GM19438 (cell line): ENCODE measurements around the gene WDR5.

Source experiments
- ATAC-seq: cut with Tn5 transposase; IDR thresholded peaks from one replicate; pipeline ENCODE4 v1.9.1; 2021; ENCODE audit warnings: low read depth; ENCODE audit not compliant: unreplicated experiment

Gene WDR5

DNA sequence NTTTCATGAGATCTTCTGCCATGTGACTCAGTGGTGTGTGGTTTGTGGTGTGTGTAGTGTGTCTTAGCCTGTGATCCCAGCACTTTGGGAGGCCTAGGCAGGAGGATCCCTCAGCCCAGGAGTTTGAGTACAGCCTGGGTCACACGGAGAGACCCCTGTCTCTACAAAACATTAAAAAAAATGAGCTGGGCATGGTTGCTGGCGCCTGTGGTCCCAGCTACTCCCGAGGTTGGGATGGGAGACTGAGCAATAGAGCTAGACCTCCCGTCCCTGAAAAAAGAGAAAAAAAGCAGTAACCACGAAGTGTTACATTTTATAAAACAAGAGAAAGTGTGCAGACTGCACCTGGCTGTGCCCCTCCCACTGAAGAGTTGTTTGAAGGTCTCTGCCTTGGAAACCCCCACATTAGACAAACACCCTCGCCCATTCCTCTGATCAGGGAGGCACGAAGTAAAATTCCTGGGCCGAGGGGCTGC, 49.7 kb downstream of the WDR5 start:
- no peak for ATAC-seq

DNA sequence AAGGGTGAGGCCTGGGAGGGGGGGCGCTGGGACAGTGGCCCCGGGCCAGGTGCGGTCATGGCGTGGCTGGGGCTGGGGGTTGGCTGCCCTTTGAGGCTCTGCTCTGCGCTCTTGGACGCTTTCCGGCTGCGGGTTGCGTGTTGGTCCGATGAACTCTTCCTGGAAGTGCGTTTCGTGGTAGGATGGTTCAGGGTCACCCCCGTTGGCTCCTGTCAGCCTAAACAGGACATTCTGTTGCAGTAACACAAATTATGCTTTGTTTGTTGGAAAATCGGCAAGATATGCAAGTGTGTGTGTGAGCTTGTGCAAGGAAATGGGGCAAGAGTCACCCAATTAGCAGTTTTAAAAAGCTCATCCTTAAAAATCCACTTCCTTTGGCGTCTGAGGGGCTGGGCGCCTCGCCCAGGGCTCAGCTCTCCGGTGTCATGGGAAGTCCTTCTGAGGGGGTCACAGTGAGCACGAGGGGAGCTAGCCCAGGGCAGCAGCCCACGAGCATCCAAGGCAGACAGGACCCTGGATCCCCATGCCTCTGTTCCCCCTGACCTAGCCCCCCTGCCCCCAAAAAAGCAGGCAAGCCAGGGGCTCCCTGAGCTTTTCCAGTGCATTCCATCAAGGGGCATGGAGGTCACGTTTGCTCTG, 50.7 kb downstream of the WDR5 start:
- no peak for ATAC-seq

DNA sequence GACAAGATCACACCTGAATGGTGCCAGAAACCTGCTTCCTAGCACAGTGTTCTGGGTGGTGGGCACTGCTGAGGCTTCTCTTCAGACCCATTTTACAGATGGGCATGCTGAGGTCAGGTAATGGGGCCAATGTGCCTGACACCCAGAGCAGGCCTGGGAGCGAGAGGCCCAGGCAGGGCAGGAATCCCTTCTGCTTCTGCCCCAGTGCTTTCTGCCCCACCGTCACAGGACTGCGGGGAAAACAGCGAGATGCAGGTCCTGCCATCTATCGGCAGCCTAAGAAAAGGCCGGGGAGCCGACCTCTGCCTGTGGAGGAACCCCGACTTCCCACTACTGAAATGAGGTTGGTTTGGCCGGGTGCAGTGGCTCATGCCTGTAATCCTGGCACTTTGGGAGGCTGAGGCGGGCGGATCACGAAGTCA, 51.2 kb downstream of the WDR5 start:
- no peak for ATAC-seq

DNA sequence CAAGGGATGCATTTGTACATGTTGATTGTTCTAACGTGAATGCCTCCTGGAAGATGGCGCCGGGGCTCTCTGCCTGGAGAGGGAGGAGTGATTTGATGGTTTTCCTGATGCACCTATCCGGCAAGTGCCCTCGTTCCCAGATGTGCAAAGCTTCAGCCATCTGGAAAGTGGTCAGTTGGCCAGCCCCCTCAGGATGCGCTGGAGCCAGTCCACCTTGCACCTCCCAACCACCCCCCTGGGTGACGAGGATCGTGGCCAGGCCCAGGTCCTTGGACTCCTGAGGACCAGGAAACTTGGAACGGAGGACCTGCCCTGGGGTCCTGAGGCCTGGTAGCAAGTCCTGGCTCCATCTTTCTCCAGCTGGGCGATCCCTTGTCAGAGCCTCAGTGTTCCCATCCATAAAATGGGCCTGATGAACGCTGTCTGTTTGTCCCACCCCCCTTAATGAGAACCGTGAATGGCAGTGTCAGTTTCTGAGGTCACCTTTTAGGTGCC, 52.1 kb downstream of the WDR5 start:
- no peak for ATAC-seq

DNA sequence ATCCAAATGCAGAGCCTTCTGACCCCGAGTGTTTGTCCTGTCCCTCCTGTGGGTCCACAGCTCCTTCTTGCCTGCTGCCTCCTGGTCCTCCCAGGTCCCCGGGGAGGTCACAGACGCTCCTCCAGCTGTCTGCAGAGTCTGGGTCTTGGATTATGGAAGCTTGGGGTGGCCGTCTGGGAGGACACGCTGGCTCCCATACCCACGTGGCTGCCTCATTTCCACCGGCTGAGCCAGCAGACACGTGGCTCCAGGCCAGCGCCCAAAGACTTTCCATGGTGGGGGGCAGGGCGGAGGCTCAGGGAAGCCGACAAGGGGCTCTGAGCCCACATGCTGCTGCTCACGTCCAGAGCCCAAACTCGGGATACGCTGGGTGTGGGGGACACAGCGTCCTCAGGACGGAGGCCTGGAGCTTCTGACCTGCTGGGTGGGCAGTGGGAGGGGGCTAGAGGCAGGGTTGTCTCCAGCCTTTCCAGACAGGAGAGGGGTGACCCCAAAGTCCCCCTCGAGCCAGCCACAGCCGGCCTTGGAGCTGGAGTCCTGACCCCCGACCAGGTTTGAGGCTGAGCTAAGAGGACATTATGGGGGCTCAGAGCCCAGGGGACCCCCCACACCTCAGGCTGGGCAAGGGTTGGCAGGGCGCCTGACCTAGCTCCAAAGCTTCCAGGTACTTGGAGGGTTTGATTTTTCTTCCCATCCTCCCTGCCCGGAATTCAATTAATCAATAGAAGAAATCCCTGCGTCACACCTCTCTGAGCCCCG, 52.7 kb downstream of the WDR5 start:
- no peak for ATAC-seq

DNA sequence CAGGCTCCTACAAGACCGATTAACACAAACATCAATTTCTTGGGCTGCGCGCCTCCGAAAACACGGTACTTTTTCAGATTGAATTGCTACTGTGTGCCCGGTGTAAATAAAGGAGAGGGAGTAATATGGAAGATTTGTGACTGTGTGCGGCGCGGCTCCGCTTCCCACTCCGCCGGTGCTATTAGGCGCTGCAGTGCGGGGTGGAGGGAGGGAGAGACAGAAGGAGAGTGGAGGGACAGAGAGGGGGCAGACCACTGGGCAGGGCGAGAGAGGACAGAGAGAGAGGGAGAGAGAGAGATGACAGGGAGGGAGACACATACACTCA, 53.2 kb downstream of the WDR5 start:
- ATAC-seq = no peak

DNA sequence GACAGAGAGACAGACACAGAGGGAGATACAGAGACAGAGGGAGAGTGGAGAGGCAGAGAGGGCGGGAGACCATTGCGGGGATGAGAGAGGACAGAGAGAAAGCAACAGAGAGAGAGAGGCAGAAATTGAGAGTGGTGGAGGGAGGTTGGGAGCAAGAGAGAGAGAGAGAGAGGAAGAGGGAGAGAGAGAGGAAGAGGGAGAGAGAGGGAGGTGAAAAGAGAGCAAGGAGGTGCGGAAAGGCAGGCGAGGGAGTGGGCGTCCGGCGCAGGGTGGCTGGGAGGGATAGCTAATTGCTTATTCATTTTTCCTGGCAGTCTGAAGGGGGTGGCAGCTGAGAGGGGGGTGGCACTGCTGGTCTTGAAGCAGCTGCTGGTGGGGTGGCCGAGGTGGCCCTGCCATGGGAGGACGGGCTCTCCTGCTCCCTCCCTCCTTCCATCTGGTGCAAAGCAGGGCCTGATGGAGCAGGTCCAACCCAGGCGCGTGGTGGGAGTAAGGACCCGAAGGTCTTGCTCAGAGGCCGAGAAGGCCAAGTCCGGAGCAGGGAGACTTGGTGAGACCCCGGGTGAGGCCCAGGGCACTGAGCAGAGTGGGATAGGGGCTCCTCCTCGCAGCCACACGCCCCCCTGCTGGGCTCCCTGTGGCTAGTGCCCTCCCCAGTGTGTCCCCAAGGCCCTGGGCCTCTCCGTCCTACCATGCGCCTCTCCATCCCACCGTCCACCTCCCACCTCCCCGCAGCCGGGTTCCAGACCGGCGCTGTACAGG, 53.8 kb downstream of the WDR5 start:
- no peak for ATAC-seq

DNA sequence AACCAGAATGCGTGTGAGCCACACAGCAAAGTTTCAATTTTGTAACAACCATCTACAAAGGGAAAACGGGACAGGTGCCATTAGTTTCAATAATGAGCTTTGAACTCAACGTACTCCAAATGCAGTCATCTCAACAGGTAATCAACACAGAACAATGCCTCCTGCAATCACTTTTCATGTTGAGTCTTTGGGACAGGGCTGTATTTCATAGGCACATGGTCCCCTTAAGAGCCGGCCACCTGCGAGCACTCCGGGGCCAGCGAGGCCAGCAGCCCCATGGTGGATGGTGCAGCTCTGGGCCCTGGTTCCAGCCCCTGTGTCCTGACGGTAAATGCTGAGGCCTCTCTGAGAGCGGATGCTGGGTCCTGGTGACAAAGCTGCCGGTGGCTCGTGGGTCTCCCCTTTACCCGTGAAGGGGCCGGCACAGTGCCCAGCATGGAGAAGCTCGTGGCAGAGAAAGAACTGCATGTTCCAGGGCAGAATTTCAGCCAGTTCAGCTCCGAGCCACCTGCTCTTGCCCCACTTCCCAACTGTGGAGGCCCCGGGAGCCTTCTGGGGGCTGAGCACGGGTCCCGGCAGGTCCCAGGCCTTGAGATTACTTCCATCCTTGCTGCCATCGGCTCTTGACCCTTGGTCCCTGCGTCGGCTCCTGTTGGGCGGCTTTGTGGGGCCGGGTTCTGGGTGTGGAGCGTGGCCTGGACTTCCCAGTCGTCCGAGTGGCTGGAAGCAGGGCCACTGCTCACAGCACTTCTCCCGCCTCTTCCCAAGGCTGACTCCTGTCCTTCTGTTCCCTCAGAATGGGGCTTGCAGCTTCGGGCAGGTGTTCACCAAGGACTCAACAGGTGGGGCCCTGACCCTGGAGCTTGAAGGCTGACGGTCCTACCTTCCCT, 54.6 kb downstream of the WDR5 start:
- no peak for ATAC-seq

DNA sequence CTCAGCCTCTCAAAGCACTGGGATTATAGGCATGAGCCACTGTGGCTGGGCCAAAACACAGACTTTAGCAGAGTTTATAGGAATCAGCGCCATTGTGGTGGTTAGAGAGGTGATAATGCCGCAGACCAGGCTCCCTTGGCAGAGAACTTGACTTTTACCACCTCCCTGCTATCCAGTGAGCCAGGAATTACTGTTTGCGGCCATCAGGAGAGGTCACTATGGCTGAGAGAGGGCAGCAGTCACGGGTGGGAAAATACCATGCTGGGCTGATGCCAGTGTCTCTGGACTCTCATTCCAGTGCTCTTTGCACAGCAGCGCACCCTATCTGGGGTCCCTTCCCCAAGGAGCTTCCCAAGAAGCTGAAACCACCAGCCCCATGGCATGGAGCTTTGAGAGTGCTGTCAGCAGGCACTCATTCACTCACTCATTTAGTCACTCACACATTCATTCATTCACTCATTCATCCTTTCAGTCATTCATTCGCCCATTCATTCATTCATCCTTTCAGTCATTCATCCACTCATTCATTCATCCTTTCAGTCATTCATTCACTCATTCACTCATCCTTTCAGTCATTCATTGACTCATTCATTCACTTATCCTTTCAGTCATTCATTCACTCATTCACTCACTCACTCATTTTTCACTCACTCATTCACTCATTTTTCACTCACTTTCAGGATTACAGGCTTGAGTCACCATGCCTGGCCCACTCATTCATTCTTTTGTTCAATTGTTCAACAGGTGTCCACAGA, 55.8 kb downstream of the WDR5 start:
- ATAC-seq = no peak

DNA sequence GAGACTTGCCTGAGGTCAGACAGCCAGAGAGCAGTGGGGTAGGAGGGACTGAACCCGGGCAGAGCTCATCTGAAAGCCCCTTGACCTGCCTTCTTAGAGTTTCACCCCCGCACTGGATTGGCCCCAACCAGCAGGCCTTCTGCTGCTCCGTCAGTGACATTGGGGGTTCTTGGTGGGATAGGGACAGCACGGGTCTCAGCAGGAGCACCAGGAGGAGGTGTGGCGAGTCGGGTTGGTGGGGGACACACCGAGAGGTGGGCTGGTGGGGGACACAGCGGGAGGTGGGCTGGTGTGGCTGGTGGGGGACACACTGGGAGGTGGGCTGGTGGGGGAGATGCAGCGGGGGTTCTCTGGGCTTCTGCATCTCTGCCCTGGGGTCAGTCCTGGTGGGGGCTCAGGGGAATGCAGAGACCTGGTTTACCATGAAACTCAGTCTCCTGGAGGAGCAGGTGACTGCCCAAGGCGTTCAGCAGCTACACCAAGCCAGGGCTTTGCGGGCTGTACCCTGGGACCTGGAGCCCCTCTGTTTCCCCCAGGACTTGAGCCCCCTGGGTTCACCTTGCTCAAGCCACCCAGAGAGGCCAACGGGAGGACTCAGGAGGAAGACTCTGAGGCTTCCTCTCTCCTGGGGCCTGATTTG, 56.5 kb downstream of the WDR5 start:
- no peak for ATAC-seq

DNA sequence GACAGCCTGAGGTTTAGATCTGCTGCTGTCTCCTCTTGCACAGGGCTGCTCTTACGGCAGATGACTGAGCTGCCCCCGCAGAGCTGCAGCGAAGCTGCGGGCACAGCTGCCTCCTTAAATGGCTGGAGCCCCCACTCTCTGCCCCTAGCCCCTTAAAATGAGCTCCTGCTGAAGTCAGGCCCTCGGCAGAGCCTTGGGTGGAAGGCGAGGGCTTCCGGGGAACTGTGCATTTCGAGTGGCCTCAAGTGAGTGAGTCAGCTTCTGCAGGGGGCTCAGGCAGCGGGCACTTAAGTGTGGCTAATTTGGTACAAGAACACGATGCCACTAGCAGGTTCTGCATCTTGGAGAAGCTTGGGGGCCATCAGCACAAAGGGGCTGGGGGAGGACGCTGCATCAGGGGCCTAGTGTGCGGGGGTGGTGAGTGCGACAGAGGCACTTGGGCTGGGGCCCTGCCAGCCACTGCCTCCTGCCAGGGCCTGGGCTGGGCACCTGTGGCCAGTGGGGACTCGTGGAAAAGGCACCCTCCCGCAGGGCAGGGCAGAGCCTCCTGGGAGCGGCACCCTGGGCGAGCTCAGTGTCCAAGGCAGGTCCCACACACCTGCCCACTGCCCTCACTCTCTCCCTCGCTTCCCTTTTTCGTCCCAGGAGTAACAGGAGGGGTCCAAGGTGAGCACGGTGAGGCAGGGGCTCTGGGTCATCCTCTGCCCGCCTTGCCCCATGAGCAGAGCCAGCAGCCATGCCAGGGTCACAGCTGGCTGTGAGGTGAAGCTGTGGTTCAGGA, 57.3 kb downstream of the WDR5 start:
- ATAC-seq = no peak

DNA sequence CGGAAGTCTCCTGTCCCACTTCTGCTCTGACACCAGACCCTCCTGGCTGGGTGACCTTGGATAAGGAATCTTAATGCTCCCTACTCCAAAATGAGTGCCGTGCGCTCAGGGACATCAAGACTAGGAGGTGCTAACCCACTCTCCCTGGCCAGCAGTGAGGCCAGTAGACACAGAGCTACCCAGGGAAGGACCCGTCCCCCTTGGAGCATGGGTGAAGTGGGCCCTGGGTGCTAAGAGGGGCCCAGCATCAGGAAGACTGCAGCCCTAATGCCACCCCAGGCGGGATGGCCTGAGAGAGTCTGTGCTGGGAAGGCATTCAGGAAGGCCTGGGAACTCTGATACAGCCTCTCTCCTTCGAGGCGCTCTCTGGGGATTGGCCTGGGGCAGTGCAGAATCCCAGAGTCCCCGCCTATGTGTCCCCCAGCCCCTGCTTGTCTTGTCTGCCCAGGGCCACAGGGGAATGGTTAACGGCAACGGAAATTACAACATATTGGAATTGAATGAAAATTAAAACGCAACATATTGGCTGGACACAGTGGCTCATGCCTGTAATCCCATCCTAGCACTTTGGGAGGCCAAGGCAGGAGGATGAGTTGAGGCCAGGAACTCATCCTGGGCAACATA, 58.1 kb downstream of the WDR5 start:
- no peak for ATAC-seq

DNA sequence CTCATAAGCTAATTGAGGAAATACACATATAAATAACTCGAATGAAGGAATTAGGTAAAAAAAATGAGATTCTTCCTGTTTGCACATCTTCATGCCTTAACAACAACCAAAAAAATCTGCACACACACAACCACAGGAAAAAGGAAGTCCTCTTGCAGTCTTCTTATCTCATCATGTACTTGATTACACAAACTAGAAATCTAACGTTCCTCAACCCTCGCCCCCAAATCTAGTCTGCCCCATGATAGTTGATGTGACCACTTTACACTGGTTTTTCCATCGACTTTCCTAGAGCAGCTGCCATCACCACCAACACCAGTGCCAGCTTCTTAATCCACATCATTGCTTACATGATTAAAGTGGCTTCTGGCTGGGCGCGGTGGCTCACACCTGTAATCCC, 59.7 kb downstream of the WDR5 start:
- ATAC-seq = no peak

DNA sequence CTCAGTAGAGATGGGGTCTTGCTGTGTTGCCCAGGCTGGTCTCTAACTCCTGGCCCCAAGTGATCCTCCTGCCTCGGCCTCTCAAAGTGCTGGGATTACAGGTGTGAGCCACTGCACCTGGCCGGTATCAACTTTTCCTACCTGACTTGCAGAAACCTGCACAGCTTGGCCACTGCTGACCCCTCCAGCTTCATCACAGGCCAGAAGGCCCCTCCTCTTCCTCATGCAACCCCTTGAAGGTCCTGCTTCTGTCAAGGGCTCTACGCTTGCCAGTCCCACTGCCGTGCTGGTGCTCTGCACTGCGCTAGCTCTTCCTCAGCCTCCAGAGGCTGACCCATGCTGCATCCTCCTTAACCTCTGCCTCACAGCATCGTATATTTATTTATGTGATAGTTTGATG, 61.0 kb downstream of the WDR5 start:
- no peak for ATAC-seq

DNA sequence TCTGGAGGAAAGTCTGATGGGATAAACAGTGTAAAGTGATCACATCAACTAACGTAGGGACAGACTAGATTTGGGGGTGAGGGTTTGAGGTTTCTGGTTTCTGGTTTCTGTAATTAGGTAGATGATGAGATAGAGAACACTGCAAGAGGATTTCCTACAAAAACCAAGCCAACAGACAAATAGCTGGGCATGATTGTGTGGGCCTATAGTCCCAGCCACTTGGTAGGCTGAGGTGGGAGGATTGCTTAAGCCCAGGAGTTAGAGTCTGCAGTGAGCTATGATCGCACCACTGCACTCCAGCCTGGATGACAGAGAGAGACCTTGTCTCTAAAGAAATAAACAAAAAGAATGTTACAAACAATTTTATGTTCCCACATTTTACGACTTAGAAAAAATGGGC, 62.9 kb downstream of the WDR5 start:
- no peak for ATAC-seq

DNA sequence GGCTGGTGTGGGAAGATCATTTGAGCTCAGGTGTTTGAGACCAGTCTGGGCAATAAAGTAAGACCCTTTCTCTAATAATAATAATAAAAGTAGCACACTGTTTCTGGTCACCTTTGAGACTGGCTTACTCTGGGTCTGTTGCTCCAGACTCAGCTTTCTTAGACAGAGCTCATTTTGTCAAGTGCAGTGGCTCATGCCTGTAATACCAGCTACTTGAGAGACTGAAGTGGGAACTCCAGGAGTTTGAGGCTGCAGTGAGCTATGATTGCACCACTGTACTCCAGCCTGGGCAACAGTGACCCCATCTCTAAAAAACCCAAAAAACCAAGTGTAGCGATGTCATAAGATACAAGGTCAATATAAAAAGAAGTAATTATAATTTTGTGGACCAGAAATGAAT, 64.8 kb downstream of the WDR5 start:
- ATAC-seq = no peak

DNA sequence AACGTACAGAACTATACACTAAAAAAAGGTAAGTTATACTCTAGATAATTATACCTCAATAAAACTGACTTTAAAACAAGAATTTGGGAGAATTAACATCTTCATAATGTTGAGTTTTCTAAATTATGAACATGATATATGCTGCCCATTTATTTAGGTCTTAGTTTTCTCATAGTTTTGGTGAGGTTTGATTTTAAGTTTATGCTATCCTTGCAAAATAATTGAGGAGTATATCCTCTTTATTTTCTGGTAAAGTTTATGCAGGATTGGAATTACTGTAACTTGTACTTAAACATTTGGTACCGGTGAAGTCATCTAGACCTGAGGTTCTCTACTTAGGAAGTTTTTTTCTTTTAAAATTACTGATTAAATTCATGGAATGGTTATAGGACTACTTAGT, 67.3 kb downstream of the WDR5 start:
- ATAC-seq = no peak

DNA sequence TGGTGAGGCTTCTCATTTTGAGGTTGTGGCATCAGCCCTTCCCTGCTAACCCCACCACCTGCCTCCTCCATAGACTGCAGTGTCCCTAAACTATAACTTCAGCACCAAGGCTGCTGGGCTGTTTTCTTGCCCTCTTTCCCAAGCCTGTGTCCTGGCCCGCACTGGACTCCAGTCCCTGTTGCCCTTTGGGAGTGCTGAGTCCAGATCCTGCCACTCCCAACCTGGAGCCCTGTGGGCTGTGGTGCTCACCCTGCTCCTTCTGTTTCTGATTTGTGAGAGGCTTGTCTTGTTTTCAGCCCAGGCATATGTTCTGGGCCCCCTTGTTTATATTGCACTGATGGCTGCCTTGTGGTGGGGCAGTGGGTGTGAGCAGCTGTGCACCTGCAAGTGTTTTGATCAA, 68.2 kb downstream of the WDR5 start:
- no peak for ATAC-seq
